ENCODE measurements around the gene C1orf226. TPM values are rescaled to one million over a fixed set of nuclear protein-coding genes. Genes with fewer than 3 reads are reported as not detected.

Gene C1orf226
- total and polyA plus RNA-seq, 3 donors from 2014 or later: 4.2 to 7.5 (median 6.5) TPM

- Histone ChIP-seq H3K27me3 (no peaks in the 10 kb centered on the region), H3K9me3 (no peaks in the 10 kb centered on the region), H3K4me1 (no peaks in the 10 kb centered on the region), H3K27ac (no peak overlapping the region), H3K36me3 (ENCODE audit: low read depth, missing control alignments) (no peaks in the 10 kb centered on the region), H3K4me3 (no peak overlapping the region)
- intact Hi-C loops (cut with DNase I; ENCODE audit: low total_unique reads): no loop called here
- WGBS, 2 donors: 88 to 96% methylated on average over 5 to 8 of the region's 8 CpGs
- TF ChIP-seq POLR2A (IDR thresholded peaks at IDR 0.05) (no peak), CTCF (IDR thresholded peaks at IDR 0.05) (no peak)
- no peak for DNase-seq
Observed at GRCh38 chr1:162373541-162374260, 7.8 kb upstream of the C1orf226 start.

- no peak for DNase-seq
- Histone ChIP-seq H3K27me3 (no peaks in the 10 kb centered on the region), H3K4me1 (no peaks in the 10 kb centered on the region), H3K27ac (no peak overlapping the region), H3K36me3 (ENCODE audit: low read depth, missing control alignments) (no peaks in the 10 kb centered on the region), H3K9me3 (no peaks in the 10 kb centered on the region), H3K4me3 (no peak overlapping the region)
- WGBS, 2 donors: 94 to 95% methylated on average over 7 to 9 of the region's 9 CpGs
- TF ChIP-seq CTCF (IDR thresholded peaks at IDR 0.05): no peak
- no peak for TF ChIP-seq POLR2A (IDR thresholded peaks at IDR 0.05)
- intact Hi-C loops (cut with DNase I; ENCODE audit: low total_unique reads): no loop called here
Observed at GRCh38 chr1:162374406-162374805, 7.1 kb upstream of the C1orf226 start.

GRCh38 chr1:162375463-162375862 lies 6.1 kb upstream of the C1orf226 start:
- H3K27ac ChIP-seq: no peak overlapping the region
- H3K4me1 ChIP-seq: no peaks in the 10 kb centered on the region
- WGBS, 2 donors: 66 to 86% methylated on average over 4 to 8 of the region's 8 CpGs
- intact Hi-C loops (cut with DNase I; ENCODE audit: low total_unique reads): no loop called here
- H3K27me3 ChIP-seq: no peaks in the 10 kb centered on the region
- DNase-seq: no peak
- TF ChIP-seq CTCF (IDR thresholded peaks at IDR 0.05) (no peak), POLR2A (IDR thresholded peaks at IDR 0.05) (no peak)
- H3K36me3 ChIP-seq (ENCODE audit: low read depth, missing control alignments): no peaks in the 10 kb centered on the region
- H3K9me3 ChIP-seq: no peaks in the 10 kb centered on the region
- no peak overlapping the region for H3K4me3 ChIP-seq

- Histone ChIP-seq H3K27me3 (no peaks in the 10 kb centered on the region), H3K9me3 (no peaks in the 10 kb centered on the region), H3K27ac (no peak within 1 kb of the TSS), H3K4me1 (no peaks in the 10 kb centered on the region), H3K36me3 (ENCODE audit: low read depth, missing control alignments) (no peaks in the 10 kb centered on the region), H3K4me3 (no peak within 1 kb of the TSS)
- DNase-seq: no peak
- 93 to 98% methylated on average over 5 of the region's 5 CpGs for WGBS, 2 donors
- intact Hi-C loops (cut with DNase I; ENCODE audit: low total_unique reads): no loop called here
- TF ChIP-seq CTCF (IDR thresholded peaks at IDR 0.05) (no peak), POLR2A (IDR thresholded peaks at IDR 0.05) (no peak)
Observed at GRCh38 chr1:162376691-162377090, 4.8 kb upstream of the C1orf226 start, which contains the start of gene SPATA46. SPATA46 (minus strand) TSS chr1:162376854; CDS start chr1:162376790, 64 bp downstream.
